OCI-LY1 (cell line): ENCODE measurements around the gene IFNGR1.

Experiments used
- EZH2 ChIP-seq: fragments of 200-600 bp; sonication (generic), shearing (Covaris generic); IDR thresholded peaks from 2 replicates; pipeline ENCODE4 v1.8.0; 2017; ENCODE audit warnings: borderline replicate concordance, mixed run types, mild to moderate bottlenecking, antibody characterized with exemption, low read length, moderate library complexity, mixed read lengths
- TF ChIP-seq, protein P1 (sequence below): fragments of 200-600 bp; sonication (generic), shearing (Covaris generic); IDR thresholded peaks from 2 replicates; pipeline ENCODE4 v1.5.1; 2017; ENCODE audit warnings: mild to moderate bottlenecking, antibody characterized with exemption, low read length, moderate library complexity, mixed read lengths

DNA sequence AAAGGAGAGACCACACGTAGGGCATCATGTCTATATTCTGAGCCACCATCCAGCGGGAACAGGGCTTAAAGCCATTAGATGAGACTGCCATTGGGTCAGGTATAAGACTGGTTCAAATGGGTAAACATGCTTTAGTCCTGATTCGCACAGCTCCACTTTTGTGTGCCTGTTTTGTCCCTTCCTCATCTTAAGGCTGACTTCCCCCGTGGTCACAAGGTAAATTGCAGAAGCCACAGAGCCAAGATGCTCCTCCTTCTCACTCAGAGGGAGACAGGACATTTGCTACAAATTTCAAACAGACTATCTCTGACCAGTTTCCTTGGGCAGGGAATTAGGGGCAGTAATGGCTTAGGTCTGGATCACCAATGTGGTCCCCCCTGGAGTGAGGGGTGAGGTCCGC lies 11.4 kb upstream of the IFNGR1 start:
- TF ChIP-seq, protein P1, sequence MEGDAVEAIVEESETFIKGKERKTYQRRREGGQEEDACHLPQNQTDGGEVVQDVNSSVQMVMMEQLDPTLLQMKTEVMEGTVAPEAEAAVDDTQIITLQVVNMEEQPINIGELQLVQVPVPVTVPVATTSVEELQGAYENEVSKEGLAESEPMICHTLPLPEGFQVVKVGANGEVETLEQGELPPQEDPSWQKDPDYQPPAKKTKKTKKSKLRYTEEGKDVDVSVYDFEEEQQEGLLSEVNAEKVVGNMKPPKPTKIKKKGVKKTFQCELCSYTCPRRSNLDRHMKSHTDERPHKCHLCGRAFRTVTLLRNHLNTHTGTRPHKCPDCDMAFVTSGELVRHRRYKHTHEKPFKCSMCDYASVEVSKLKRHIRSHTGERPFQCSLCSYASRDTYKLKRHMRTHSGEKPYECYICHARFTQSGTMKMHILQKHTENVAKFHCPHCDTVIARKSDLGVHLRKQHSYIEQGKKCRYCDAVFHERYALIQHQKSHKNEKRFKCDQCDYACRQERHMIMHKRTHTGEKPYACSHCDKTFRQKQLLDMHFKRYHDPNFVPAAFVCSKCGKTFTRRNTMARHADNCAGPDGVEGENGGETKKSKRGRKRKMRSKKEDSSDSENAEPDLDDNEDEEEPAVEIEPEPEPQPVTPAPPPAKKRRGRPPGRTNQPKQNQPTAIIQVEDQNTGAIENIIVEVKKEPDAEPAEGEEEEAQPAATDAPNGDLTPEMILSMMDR, result no peak
- TF ChIP-seq EZH2, result no peak
